ENCODE results near the gene FANCF.
"Not testable (repeated sequence)": the region's sequence is repeated elsewhere in the genome, so short reads cannot be mapped to it uniquely, and the experiment has no call there.

FANCF gene

GRCh38 chr11:22625448-22626287 lies at the start of gene FANCF:
TSS of gene FANCF (minus strand) at chr11:22625823. CDS start at chr11:22625810, 13 bp downstream.
- peak; percentile 99 for DNase-seq (ENCODE audit: low read depth)

DNA sequence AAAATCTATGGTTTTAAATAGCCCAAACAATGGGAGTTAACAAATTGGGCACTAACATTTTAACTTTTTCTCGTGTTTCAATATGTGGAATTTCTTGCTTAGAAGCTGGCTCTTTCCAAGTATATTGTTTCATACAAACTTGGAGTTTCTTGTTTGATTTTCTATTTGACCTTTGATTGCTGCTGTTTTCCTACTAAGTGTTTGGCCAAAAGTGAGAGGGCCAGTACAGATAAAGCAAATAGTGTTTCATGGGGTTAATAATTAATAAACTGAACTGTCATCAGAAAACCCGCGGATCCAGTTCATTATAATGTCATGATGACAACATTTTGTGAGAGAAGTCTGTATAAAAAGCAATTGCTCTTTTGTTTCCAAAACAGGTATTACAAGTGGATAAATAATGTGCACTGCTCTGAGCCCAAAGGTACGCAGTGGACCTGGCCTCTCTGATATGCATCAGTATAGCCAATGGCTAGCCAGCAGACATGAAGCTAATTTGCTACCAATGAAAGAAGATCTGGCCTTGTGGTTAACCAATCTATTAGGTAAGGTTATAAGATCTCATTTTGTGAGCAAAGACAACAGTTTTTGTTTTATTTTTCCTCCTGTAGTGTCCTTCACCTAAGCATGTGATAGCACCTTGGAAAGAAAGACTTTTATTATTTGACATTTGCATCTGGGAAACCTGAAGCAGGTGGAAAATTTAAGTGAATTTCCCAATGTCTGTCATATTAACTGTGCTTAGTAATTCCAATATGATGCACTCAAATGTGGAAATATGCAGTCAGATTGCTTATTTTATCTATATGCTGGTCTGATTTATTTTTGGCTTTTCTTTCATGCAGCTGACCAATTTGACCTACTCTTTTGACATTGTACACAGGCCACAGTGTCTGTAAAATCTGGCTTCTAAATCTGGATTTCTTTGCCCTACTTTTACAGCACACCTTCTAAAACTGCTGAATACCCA lies 49.1 kb upstream of the FANCF start:
- no peak for DNase-seq (ENCODE audit: low read depth)

DNA sequence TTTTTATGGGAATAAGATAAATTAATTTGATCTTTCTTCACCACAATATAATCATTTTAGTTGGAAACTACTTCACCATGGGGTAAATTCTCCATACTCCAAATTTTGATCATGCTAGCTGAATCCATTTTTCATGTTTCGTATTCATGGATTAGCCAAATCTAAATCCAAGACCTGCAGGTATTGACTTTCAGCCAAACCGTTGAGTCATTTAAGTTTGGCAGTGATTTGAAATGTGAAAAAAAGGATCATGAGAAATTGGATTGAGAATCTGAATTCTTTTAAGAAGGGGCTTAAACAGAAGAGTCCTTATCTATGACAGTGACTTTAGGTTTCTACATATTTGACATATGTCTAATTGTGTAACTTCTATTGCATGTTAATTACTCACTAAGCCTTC lies 46.1 kb upstream of the FANCF start:
- DNase-seq (ENCODE audit: low read depth) = no peak

GRCh38 chr11:22670830-22671229 lies 45.2 kb upstream of the FANCF start:
- DNase-seq (ENCODE audit: low read depth) = no peak

GRCh38 chr11:22669368-22669767 lies 43.7 kb upstream of the FANCF start:
- DNase-seq (ENCODE audit: low read depth) = no peak

DNA sequence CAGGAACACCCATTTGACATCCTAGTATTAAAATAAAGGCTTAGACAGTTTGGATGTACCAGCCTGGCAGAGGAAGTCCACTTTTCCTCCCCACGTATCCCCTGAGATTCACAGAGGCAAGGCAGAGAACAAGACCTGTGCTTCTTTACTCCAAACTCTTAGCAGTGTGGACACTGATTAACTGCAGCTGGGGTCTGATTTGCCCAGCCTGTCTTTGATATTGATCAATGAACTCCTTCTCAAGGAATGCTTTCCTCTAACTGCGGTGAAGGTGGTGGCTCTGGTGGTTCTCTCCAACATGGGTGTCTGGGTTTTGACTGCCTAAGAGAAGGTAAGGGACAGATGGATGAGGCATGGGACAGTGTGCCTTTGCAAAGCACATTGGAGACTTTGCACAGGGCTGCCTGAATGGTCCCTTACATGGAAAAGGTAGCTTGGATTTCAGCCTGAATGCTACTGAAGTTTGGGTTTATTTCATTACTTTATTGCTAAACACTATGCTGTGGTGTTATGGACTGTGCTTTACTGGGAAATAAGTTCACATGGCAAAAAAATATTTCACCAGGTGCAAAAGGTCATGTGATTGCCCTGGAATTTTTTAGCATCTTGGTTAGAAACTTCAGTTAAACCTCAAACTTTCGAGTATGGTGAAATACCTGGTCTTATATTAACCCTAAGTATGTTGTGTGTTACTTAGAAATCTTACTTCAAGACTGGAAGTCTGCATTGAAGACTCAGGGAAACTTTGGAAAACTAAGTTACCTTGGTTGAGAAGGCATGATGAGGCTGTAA lies 42.6 kb upstream of the FANCF start:
- no peak for DNase-seq (ENCODE audit: low read depth)

GRCh38 chr11:22666688-22667439 lies 41.2 kb upstream of the FANCF start:
- peak; percentile 5 for DNase-seq (ENCODE audit: low read depth)

DNA sequence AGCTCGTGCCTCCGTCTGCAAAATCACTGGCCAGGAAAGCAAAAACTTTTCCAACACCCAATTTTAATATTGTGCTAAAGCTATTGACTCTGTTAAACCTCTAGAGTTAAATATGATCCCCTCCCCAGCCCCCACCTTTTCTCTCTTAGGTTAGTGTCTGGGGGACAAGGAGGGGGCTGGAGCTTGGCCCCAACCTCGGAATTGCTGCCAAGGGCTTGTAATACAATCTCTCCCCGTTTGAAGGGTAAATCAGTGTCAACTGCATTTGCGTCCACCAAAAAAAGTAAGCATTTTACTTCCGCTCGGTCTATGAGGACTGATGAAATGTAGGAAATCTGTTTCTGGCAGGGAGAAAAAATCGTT lies 40.7 kb upstream of the FANCF start, which contains the start of gene GAS2:
Gene GAS2 (plus strand): TSS at position 287 of the 363 bp plus-strand sequence. CDS start 8,259 bp downstream, outside the sequence.
- no peak for DNase-seq (ENCODE audit: low read depth)

DNA sequence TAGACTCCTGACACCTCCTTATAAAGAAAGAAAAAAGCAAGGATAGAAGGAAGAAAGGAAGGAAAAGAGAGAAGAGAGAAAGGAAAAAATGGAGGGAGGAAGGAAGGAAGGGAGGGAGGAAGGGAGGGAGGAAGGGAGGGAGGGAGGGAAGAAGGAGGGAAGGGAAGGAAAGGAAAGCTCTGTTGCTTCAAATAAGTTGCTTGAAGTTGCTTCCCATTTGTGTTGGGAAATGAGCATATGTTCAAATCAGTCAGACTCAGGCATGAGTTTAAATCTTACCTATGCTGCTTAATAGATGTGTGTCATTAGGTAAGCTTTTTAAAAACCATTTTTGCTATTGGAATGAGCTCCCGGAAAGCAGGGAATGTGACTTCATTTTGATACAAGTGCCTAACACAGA lies 34.2 kb upstream of the FANCF start:
- no peak for DNase-seq (ENCODE audit: low read depth)

- no peak for DNase-seq (ENCODE audit: low read depth)
Measured at GRCh38 chr11:22657101-22657694, 31.6 kb upstream of the FANCF start.

DNA sequence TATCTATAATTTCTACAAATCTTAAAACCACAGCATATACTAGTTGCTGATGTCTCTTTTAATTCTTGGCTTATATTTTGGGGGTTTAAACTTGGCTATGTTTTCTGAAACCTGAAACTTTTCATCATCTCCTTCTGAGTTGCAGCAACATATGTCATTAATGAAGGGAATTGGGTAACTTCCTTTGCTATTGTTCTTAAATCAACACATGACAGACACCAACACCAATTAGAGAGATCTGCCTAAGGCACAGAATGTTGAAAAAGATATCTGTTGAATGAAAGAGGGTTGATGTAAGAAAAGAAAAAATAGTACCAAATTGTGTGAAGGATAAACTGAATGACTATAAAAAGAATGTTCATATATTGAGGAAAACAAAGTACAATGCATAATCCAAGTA lies 30.5 kb upstream of the FANCF start:
- peak; percentile 61 for DNase-seq (ENCODE audit: low read depth)

DNA sequence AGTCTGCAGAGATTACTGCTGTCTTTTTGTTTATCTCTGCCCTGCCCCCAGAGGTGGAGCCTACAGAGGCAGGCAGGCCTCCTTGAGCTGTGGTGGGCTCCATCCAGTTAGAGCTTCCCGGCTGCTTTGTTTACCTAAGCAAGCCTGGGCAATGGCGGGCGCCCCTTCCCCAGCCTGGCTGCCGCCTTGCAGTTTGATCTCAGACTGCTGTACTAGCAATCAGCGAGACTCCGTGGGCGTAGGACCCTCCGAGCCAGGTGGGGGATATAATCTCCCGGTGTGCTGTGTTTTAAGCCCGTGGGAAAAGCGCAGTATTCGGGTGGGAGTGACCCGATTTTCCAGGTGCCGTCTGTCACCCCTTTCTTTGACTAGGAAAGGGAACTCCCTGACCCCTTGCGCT lies 26.7 kb upstream of the FANCF start:
- DNase-seq (ENCODE audit: low read depth) = not testable (repeated sequence)

- no peak for DNase-seq (ENCODE audit: low read depth)
Measured at GRCh38 chr11:22641559-22641958, 15.9 kb upstream of the FANCF start.

DNA sequence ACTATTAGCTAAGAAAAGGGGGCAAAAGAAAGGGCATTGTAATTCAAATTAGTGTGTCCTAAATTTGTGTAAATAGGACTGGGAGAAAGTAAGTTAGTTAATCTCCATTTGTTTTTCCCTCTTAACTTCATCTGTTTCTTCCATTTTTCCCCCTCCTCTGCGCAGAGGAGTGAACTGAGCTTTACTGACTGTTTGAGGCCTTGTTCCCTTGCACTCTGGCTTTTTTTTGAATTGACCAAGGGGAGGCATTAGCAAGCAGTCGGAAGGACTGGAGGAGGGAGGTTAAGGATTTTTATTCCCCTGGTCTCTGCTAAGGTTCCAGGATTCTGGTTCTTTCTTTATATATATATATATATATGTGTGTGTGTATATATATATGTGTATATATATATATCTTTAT lies 15.2 kb upstream of the FANCF start:
- no peak for DNase-seq (ENCODE audit: low read depth)

DNA sequence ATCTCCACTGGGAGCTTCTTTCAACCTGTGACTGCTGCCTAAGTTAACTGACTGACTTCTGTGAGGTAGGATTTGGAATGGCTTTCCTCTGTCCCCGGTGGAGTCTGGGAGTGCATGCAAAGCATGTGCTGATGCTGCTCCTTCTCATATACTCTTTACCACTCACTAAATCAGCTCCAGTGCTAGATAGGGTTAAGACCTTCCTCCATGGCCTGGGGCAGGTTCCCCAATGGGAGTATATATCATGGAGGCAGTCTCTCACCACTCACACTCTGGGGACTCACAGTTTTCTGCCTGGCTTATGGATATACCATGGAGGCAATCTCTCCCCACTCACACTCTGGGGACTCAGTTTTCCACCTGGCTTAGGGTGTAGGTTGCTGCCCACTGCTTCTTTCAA lies 10.1 kb upstream of the FANCF start:
- no peak for DNase-seq (ENCODE audit: low read depth)

DNA sequence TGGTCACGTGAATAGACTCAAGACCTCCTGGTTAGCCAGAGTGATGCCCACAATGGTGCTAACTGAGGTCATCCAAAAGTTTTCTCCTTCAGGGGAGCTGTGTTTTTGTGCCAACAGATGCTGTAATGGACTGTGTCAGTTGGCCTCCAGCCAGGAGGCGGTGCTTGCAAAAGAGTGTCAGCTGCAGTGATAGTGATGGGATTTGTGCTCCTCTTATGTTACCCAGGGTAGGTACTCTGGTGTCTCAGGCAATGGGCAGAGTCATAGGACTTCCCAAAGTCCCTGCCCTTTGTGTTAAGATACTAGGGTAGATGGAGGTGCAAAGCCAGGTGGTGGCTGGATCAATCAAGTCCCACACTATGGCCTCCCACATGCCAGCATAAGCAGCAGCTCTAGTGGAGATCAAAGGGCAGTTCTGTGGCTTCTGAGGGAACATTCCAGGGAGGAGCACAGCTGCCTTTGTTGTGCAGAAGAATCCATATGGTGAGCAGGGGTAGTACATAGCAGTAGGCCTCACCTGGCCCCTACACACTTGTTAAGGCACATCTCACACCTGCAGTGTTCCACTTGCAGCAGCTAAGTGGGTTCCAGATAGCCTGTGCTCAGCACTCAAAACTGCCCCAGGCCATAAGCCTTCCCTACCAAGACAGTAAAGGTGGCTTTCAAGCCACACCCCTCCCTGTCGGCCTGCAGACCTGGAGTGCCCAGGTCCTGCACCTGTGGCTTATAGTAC lies 9.4 kb upstream of the FANCF start:
- no peak for DNase-seq (ENCODE audit: low read depth)

- DNase-seq (ENCODE audit: low read depth) = no peak
Measured at GRCh38 chr11:22633354-22633902, 7.8 kb upstream of the FANCF start.

- no peak for DNase-seq (ENCODE audit: low read depth)
Measured at GRCh38 chr11:22627421-22627820, 1.8 kb upstream of the FANCF start.

GRCh38 chr11:22626573-22627239 lies 1.1 kb upstream of the FANCF start:
- no peak for DNase-seq (ENCODE audit: low read depth)
